Retinal pigment epithelial cell (primary cell): Measurements from ENCODE around the gene INPP5E.

ENCODE experiments used
- DNase-seq: peaks from one replicate; pipeline ENCODE4 v3.0.0-alpha.2; 2010; ENCODE audit warnings: low read depth
- H3K4me3 ChIP-seq: 2 replicates; pipeline ENCODE4 v1.5.1; 2011; ENCODE audit warnings: mild to moderate bottlenecking, low read length, control low read depth, moderate library complexity
- TF ChIP-seq, protein P1 (sequence below): conservative IDR thresholded peaks from 2 replicates; pipeline ENCODE4 v1.5.1; 2011; ENCODE audit warnings: low read depth, low read length, control low read depth, inconsistent platforms

INPP5E gene

GRCh38 chr9:136470792-136471469, 31.3 kb upstream of the INPP5E start:
- TF ChIP-seq, protein P1, sequence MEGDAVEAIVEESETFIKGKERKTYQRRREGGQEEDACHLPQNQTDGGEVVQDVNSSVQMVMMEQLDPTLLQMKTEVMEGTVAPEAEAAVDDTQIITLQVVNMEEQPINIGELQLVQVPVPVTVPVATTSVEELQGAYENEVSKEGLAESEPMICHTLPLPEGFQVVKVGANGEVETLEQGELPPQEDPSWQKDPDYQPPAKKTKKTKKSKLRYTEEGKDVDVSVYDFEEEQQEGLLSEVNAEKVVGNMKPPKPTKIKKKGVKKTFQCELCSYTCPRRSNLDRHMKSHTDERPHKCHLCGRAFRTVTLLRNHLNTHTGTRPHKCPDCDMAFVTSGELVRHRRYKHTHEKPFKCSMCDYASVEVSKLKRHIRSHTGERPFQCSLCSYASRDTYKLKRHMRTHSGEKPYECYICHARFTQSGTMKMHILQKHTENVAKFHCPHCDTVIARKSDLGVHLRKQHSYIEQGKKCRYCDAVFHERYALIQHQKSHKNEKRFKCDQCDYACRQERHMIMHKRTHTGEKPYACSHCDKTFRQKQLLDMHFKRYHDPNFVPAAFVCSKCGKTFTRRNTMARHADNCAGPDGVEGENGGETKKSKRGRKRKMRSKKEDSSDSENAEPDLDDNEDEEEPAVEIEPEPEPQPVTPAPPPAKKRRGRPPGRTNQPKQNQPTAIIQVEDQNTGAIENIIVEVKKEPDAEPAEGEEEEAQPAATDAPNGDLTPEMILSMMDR: no peak
- DNase-seq: no peak
- H3K4me3 ChIP-seq: no peak overlapping the region

GRCh38 chr9:136470356-136470755, 30.7 kb upstream of the INPP5E start:
- H3K4me3 ChIP-seq: no peak overlapping the region
- no peak for DNase-seq
- TF ChIP-seq, protein P1: no peak

DNA sequence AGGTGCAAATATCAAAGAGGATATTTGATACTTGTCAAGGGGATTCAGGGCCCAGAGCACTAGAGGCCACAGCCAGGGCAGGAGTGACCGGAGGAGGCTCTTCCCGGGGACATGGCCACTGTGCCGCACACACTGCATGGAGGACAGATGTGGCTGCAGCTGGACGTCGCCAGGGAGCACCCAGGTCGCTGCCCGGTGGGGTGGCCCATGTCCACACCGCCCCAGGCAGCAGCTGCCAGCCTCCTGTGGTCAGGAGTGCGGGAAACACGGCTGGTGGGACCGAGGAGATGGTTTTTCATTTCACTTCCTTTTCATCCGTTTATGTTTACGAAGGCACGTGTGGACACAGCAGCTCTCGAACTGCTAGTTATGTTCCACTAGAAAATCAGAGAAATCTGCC, 28.1 kb upstream of the INPP5E start:
- H3K4me3 ChIP-seq: no peak overlapping the region
- TF ChIP-seq, protein P1: no peak
- no peak for DNase-seq

GRCh38 chr9:136466155-136466541, 26.5 kb upstream of the INPP5E start:
- TF ChIP-seq, protein P1: no peak
- H3K4me3 ChIP-seq: no peak overlapping the region
- DNase-seq: no peak

GRCh38 chr9:136465500-136466154, 26.0 kb upstream of the INPP5E start:
- DNase-seq: no peak
- no peak overlapping the region for H3K4me3 ChIP-seq
- TF ChIP-seq, protein P1: no peak

GRCh38 chr9:136464241-136464640, 24.6 kb upstream of the INPP5E start:
- no peak overlapping the region for H3K4me3 ChIP-seq
- TF ChIP-seq, protein P1: no peak
- DNase-seq: no peak

GRCh38 chr9:136463578-136463977, 23.9 kb upstream of the INPP5E start:
- TF ChIP-seq, protein P1: no peak
- H3K4me3 ChIP-seq: no peak overlapping the region
- no peak for DNase-seq
